HUES64 (cell line): ENCODE results near the gene NDFIP2.

ENCODE experiments used
- H3K27ac ChIP-seq: 2 replicates; pipeline ENCODE4 v1.7.0; 2013; ENCODE audit warnings: low read depth, low read length, inconsistent platforms
- H3K27me3 ChIP-seq: 2 replicates; pipeline ENCODE4 v1.6.1; 2013; ENCODE audit warnings: mild to moderate bottlenecking, low read length; ENCODE audit not compliant: insufficient read depth
- H3K36me3 ChIP-seq: 2 replicates; pipeline ENCODE4 v1.6.1; 2013; ENCODE audit warnings: mild to moderate bottlenecking, low read length; ENCODE audit not compliant: insufficient read depth
- H3K4me1 ChIP-seq: 2 replicates; pipeline ENCODE4 v1.6.1; 2013; ENCODE audit warnings: mild to moderate bottlenecking, low read length, moderate library complexity; ENCODE audit not compliant: insufficient read depth
- H3K4me3 ChIP-seq: 2 replicates; pipeline ENCODE4 v1.5.1; 2013; ENCODE audit warnings: mild to moderate bottlenecking, low read length, moderate library complexity
- H3K9ac ChIP-seq: 2 replicates; pipeline ENCODE4 v1.6.1; 2013; ENCODE audit warnings: mild to moderate bottlenecking, low read depth, low read length
- H3K9me3 ChIP-seq: 2 replicates; pipeline ENCODE4 v1.6.1; 2013; ENCODE audit warnings: low read depth, low read length; ENCODE audit not compliant: insufficient read depth
- WGBS: fragments of 150-250, 120-280 bp; methylation state at CpG from one replicate; pipeline ENCODE4 v1.1.7; 2013; ENCODE audit warnings: missing lambda C conversion rate; 5-methylcytosine and 5-hydroxymethylcytosine counted together

Gene NDFIP2

GRCh38 chr13:79604752-79605151 is 123.8 kb downstream of the NDFIP2 start:
- Histone ChIP-seq H3K9ac (no peak overlapping the region), H3K4me1 (no peaks in the 10 kb centered on the region), H3K27ac (no peak overlapping the region), H3K27me3 (no peaks in the 10 kb centered on the region), H3K4me3 (no peak overlapping the region), H3K9me3 (no peaks in the 10 kb centered on the region), H3K36me3 (no peaks in the 10 kb centered on the region)
- 88% methylated on average over 2 of the region's 2 CpGs for WGBS
